WTC11 (cell line): Measurements from ENCODE around the gene LHX4. TPM values are rescaled to one million over a fixed set of nuclear protein-coding genes. Genes with fewer than 3 reads are reported as not detected.

Experiments used
- ARID4B ChIP-seq: sonication (generic); formaldehyde crosslinking; IDR thresholded peaks from 2 replicates; pipeline ENCODE4 v1.8.0; 2023; ENCODE audit warnings: missing genetic modification reagents, mild to moderate bottlenecking, borderline replicate concordance
- ATF1 ChIP-seq: sonication (generic); formaldehyde crosslinking; IDR thresholded peaks from 2 replicates; pipeline ENCODE4 v1.8.1; 2023; ENCODE audit warnings: mild to moderate bottlenecking, moderate library complexity, missing genetic modification reagents
- CDX4 ChIP-seq: fragments of 250-450 bp; sonication (Bioruptor Pico); IDR thresholded peaks from 2 replicates; pipeline ENCODE4 v1.9.0; 2021; ENCODE audit warnings: moderate library complexity, mild to moderate bottlenecking, inconsistent platforms, borderline replicate concordance
- ELF4 ChIP-seq: sonication (generic); formaldehyde crosslinking; IDR thresholded peaks from 2 replicates; pipeline ENCODE4 v1.8.1; 2022; ENCODE audit warnings: low read depth, mild to moderate bottlenecking, moderate library complexity, missing genetic modification reagents
- FOXJ3 ChIP-seq: sonication (generic); formaldehyde crosslinking; IDR thresholded peaks from 2 replicates; pipeline ENCODE4 v1.9.0; 2021; ENCODE audit warnings: missing genetic modification reagents, mild to moderate bottlenecking, borderline replicate concordance
- FOXK1 ChIP-seq: sonication (generic); formaldehyde crosslinking; IDR thresholded peaks from 2 replicates; pipeline ENCODE4 v1.8.0; 2022; ENCODE audit warnings: mild to moderate bottlenecking, moderate library complexity, missing genetic modification reagents
- GTF2I ChIP-seq: fragments of 250-450 bp; sonication (Bioruptor Pico); conservative IDR thresholded peaks from 2 replicates; pipeline ENCODE4 v1.4.0; 2021; ENCODE audit warnings: mild to moderate bottlenecking
- HMGA2 ChIP-seq: fragments of 250-450 bp; sonication (Bioruptor Pico); IDR thresholded peaks from 2 replicates; pipeline ENCODE4 v1.4.0; 2021; ENCODE audit warnings: mild to moderate bottlenecking, moderate library complexity
- IRF2 ChIP-seq: sonication (generic); formaldehyde crosslinking; IDR thresholded peaks from 2 replicates; pipeline ENCODE4 v1.8.0; 2022; ENCODE audit warnings: low read depth, missing genetic modification reagents, borderline replicate concordance
- NFE2L1 ChIP-seq: sonication (generic); formaldehyde crosslinking; IDR thresholded peaks from 2 replicates; pipeline ENCODE4 v1.8.1; 2023; ENCODE audit warnings: missing genetic modification reagents
- NR1H2 ChIP-seq: sonication (generic); formaldehyde crosslinking; IDR thresholded peaks from 2 replicates; pipeline ENCODE4 v1.9.0; 2021; ENCODE audit warnings: mild to moderate bottlenecking, moderate library complexity, missing genetic modification reagents
- PRDM15 ChIP-seq: sonication (generic); formaldehyde crosslinking; IDR thresholded peaks from 2 replicates; pipeline ENCODE4 v1.8.0; 2022; ENCODE audit warnings: missing genetic modification reagents
- STAT6 ChIP-seq: sonication (generic); formaldehyde crosslinking; conservative IDR thresholded peaks from 2 replicates; pipeline ENCODE4 v1.8.1; 2023; ENCODE audit warnings: mild to moderate bottlenecking, low read depth, missing genetic modification reagents, moderate library complexity
- TP53 ChIP-seq: sonication (generic); formaldehyde crosslinking; IDR thresholded peaks from 2 replicates; pipeline ENCODE4 v1.8.1; 2023; ENCODE audit warnings: mild to moderate bottlenecking, missing genetic modification reagents
- USF2 ChIP-seq: sonication (generic); formaldehyde crosslinking; IDR thresholded peaks from 2 replicates; pipeline ENCODE4 v1.8.1; 2023; ENCODE audit warnings: mild to moderate bottlenecking, missing genetic modification reagents, moderate library complexity
- ZNF219 ChIP-seq: sonication (generic); formaldehyde crosslinking; IDR thresholded peaks from 2 replicates; pipeline ENCODE4 v1.8.0; 2023; ENCODE audit warnings: missing genetic modification reagents, mild to moderate bottlenecking, borderline replicate concordance
- ZNF317 ChIP-seq: sonication (generic); formaldehyde crosslinking; IDR thresholded peaks from 2 replicates; pipeline ENCODE4 v1.8.1; 2023; ENCODE audit warnings: low read depth, mild to moderate bottlenecking, moderate library complexity, missing genetic modification reagents, borderline replicate concordance
- ZNF532 ChIP-seq: fragments of 250-450 bp; sonication (Bioruptor Pico); IDR thresholded peaks from 2 replicates; pipeline ENCODE4 v1.9.0; 2021; ENCODE audit warnings: mild to moderate bottlenecking, borderline replicate concordance
- total RNA-seq: library from RNA; stranded (reverse); gene quantifications from 3 replicates; pipeline ENCODE4 v1.2.3, GENCODE V29; 2021

LHX4 gene
- total RNA-seq, 1 experiment from 2014 or later = 19.2 TPM

- TF ChIP-seq ZNF532 (CRISPR knock-in tag) (no peak), FOXK1 (CRISPR knock-in tag) (peak; percentile 80), FOXJ3 (CRISPR knock-in tag) (peak; percentile 73; the same call in 1 of the 2 replicates), GTF2I (CRISPR knock-in tag) (no peak), ELF4 (no peak), ARID4B (CRISPR knock-in tag) (peak; percentile 50; the same call in 1 of the 2 replicates), PRDM15 (CRISPR knock-in tag) (peak; percentile 62; the same call in 1 of the 2 replicates), CDX4 (no peak), NR1H2 (CRISPR knock-in tag) (peak; percentile 66; the same call in 1 of the 2 replicates), ZNF219 (CRISPR knock-in tag) (no peak), HMGA2 (no peak), NFE2L1 (CRISPR knock-in tag) (0 out of 2 replicates have a peak, but pooled peaks have one; percentile 79), TP53 (CRISPR knock-in tag) (peak; percentile 91; the same call in 1 of the 2 replicates), ZNF317 (CRISPR knock-in tag) (no peak), USF2 (no peak), ATF1 (no peak), STAT6 (CRISPR knock-in tag) (no peak), IRF2 (CRISPR knock-in tag) (0 out of 2 replicates have a peak, but pooled peaks have one; percentile 53)
Observed at GRCh38 chr1:180228648-180229482, 1.2 kb upstream of the LHX4 start (continued).
